ENCODE measurements around the gene CEL.

DNA sequence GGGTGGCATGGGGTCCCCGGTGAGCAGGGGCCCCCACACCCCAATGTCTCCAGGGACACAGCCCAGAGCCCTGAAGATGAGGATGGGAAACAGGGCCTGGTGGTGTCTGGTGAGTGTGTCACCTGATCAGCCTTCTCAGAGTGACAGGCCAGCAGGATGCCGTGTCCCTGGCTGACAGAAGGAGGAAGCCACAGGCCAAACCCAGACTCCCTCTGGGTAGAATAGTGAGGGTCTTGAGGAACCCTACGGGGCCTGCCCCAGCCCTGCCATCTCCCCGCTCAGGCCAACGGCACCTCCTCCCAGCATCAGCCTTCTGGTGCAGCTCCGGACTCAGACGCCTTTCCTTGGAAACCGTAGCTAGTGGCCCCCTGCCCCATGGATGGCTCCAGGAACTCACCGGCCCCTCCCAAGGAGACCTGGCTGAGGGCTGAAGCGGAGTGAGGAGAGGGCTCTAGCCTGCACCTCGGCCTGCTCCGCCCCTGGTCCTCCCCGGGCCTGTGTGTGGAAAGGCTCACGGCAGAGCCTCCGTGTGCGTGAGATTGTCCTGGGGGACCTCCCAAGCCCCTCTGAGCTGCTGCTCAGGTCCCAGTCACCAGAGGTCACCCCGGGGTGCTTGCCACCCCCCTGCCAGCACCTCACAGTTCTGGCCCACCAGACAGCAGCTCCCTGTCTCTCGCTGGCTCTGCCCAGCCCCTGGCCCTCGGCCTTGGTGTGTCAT is 53.3 kb downstream of the CEL start:
- TF ChIP-seq, protein P1, sequence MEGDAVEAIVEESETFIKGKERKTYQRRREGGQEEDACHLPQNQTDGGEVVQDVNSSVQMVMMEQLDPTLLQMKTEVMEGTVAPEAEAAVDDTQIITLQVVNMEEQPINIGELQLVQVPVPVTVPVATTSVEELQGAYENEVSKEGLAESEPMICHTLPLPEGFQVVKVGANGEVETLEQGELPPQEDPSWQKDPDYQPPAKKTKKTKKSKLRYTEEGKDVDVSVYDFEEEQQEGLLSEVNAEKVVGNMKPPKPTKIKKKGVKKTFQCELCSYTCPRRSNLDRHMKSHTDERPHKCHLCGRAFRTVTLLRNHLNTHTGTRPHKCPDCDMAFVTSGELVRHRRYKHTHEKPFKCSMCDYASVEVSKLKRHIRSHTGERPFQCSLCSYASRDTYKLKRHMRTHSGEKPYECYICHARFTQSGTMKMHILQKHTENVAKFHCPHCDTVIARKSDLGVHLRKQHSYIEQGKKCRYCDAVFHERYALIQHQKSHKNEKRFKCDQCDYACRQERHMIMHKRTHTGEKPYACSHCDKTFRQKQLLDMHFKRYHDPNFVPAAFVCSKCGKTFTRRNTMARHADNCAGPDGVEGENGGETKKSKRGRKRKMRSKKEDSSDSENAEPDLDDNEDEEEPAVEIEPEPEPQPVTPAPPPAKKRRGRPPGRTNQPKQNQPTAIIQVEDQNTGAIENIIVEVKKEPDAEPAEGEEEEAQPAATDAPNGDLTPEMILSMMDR (IDR thresholded peaks at IDR 0.05; ENCODE audit: insufficient read depth, low read depth, low read length), result no peak
- no peak for TF ChIP-seq EZH2 (IDR thresholded peaks at IDR 0.05; ENCODE audit: insufficient read depth, low read length)
